Gastrocnemius medialis (tissue), 4 donors: ENCODE results near the gene CDK7.

Experiments
- CTCF ChIP-seq, 5 experiments: fragments of 450-650 bp in 3 of 5; fragments of 200-600 bp in 2 of 5; sonication (generic) in 2 of 5; IDR thresholded peaks in 4 of 5; conservative IDR thresholded peaks in 1 of 5; 1 replicate in 4 of 5; 2 replicates in 1 of 5; pipeline ENCODE4 v1.5.1; 2016 to 2019; ENCODE audit warnings: antibody characterized with exemption in 5 of 5, mild to moderate bottlenecking in 3 of 5, moderate library complexity in 3 of 5
- POLR2A ChIP-seq, 2 donors: fragments of 450-650 bp; IDR thresholded peaks; one replicate each; pipeline ENCODE4 v1.6.1; 2017; ENCODE audit warnings: antibody characterized with exemption in 2 of 2, mild to moderate bottlenecking in 2 of 2, moderate library complexity in 2 of 2

DNA sequence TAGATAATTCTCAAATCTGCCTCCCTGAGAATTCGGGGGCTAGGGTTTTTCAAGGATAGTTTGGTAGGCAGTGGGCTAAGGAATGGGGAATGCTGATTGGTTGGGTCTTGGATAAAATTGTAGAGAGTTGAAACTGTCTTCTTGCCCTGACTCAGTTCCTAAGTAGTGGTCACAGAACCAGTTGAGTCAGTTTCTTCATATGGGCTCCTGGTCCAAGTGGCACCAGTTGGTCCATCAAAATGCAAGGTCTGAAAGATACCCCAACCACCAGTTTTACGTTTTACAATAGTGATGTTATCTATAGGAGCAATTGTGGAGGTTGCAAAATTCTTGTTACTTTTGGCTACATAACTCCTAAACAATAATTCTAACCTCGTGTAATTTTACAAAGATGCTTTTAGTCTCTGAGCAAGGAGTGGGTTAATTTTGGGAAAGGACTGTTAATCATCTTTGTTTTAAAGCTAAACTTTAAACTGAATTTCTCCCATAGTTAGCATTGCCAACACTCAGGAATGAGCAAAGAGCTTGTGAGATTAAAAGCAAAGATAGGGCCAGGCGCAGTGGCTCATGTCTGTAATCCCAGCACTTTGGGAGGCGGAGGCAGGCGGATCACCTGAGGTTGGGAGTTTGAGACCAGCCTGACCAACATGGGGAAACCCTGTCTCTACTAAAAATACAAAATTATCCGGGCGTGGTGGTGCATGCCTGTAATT lies 7.7 kb downstream of the CDK7 start:
- TF ChIP-seq CTCF (IDR thresholded peaks at IDR 0.05 in 4 of 5, conservative IDR thresholded peaks at IDR 0.05 in 1 of 5) = no peak
- TF ChIP-seq POLR2A (IDR thresholded peaks at IDR 0.05) = no peak
